Measurements from ENCODE around the gene BCL3. TPM values are rescaled to one million over a fixed set of nuclear protein-coding genes. Genes with fewer than 3 reads are reported as not detected.

BCL3 gene
- total and polyA plus RNA-seq, 2 of the 4 experiments (the other 2 are of a cell fraction): 1.6 to 26.0 TPM

- no peaks in the 10 kb centered on the region for H3K79me1 ChIP-seq (ENCODE audit: low read depth in 1 of 2, low read length in 2 of 2)
- in situ Hi-C loops (cut with MboI; ENCODE audit: low sequenced_read_pairs): no loop called here
- H2AFZ ChIP-seq (replicated peaks; ENCODE audit: low read length, poor library complexity): no peak overlapping the region
- no peaks in the 10 kb centered on the region for H4K20me1 ChIP-seq (ENCODE audit: insufficient read depth, low read length)
- no peak overlapping the region for H3K9ac ChIP-seq (ENCODE audit: low read depth, low read length)
- peaks cover 6% of the 10 kb centered on the region for H3K9me3 ChIP-seq (ENCODE audit: control insufficient read depth, insufficient read depth, low read length)
- H3K23ac ChIP-seq (ENCODE audit: low read depth, low read length): no peak overlapping the region
- H3K14ac ChIP-seq (replicated peaks; ENCODE audit: low read depth, low read length): no peak overlapping the region
- ATAC-seq (ENCODE audit: low read depth) (no peak), DNase-seq (no peak)
- no peak overlapping the region for H2BK120ac ChIP-seq (ENCODE audit: low read depth, low read length)
- H3K4me2 ChIP-seq (ENCODE audit: low read depth, low read length): no peak overlapping the region
- H3K36me3 ChIP-seq (ENCODE audit: control insufficient read depth, insufficient read depth, low read length): no peaks in the 10 kb centered on the region
- CTCF ChIA-PET: interaction anchor here (0.6 to 1.4 kb wide), 3 partner anchors 19 to 80 kb away, joined by 3 read pairs; partner anchors contain the start of gene NECTIN2
- H3K27ac ChIP-seq (ENCODE audit: insufficient read depth, low read length): no peak overlapping the region
- TF ChIP-seq SMC3 (IDR thresholded peaks at IDR 0.05; ENCODE audit: low read depth, low read length) (no peak), USF2 (IDR thresholded peaks at IDR 0.05; ENCODE audit: low read depth, low read length) (no peak), MAZ (IDR thresholded peaks at IDR 0.05; ENCODE audit: borderline replicate concordance, low read depth, low read length) (no peak), RFX5 (IDR thresholded peaks at IDR 0.05; ENCODE audit: low read depth, low read length) (no peak), MAFK (IDR thresholded peaks at IDR 0.05; ENCODE audit: low read depth, low read length) (no peak), NFE2L2 (IDR thresholded peaks at IDR 0.05; ENCODE audit: low read depth, low read length) (no peak), BHLHE40 (IDR thresholded peaks at IDR 0.05; ENCODE audit: low read depth, low read length) (no peak)
- no peak overlapping the region for H4K91ac ChIP-seq (ENCODE audit: insufficient read depth, low read depth, low read length)
- no peak overlapping the region for H2AK5ac ChIP-seq (ENCODE audit: low read depth, low read length)
- peaks cover 10% of the 10 kb centered on the region for H3K4me1 ChIP-seq (ENCODE audit: control insufficient read depth, insufficient read depth, low read length)
- H3K9me1 ChIP-seq (ENCODE audit: insufficient read depth, low read length): no peaks in the 10 kb centered on the region
- intact Hi-C loops (cut with micrococcal nuclease): no loop called here
- POLR2A ChIA-PET (ENCODE audit: unreplicated experiment): no interaction called here
- H2BK5ac ChIP-seq (ENCODE audit: low read depth, low read length, poor library complexity, severe bottlenecking): no peak overlapping the region
- H3K18ac ChIP-seq (ENCODE audit: low read depth, low read length): no peak overlapping the region
- no peak overlapping the region for H3K4ac ChIP-seq (ENCODE audit: low read depth, low read length)
- H4K5ac ChIP-seq (ENCODE audit: low read depth, low read length): no peak overlapping the region
- WGBS, 2 experiments (ENCODE audit: extremely low coverage in 2 of 2, insufficient read length in 1 of 2): 74% methylated on average over 5 of the region's 13 CpGs; no CpG with 5 or more reads in 1 of the 2 experiments
- H3K56ac ChIP-seq (ENCODE audit: extremely low read depth, insufficient read depth, low read length): no peak overlapping the region
- H2AK9ac ChIP-seq (replicated peaks; ENCODE audit: low read depth, low read length, poor library complexity): no peak overlapping the region
- H3K27me3 ChIP-seq (ENCODE audit: control insufficient read depth, insufficient read depth, low read length): peaks cover 5% of the 10 kb centered on the region; the same call in 1 of the 2 replicates
- no peak overlapping the region for H2BK15ac ChIP-seq (ENCODE audit: low read depth, low read length)
- BruUV-seq (replicated peaks): no TSS peak
- H4K8ac ChIP-seq (ENCODE audit: low read depth in 2 of 2, low read length in 2 of 2): no peak overlapping the region
- dilution Hi-C loops (cut with HindIII; ENCODE audit: low sequenced_read_pairs, unreplicated experiment): no loop called here
- no peak overlapping the region for H3K4me3 ChIP-seq (ENCODE audit: insufficient read depth, low read depth, low read length)
- no peak overlapping the region for H2BK20ac ChIP-seq (ENCODE audit: low read depth, low read length)
Observed at GRCh38 chr19:44803442-44804428, 55.2 kb downstream of the BCL3 start.
